ENCODE results near the gene CDH11. TPM values are rescaled to one million over a fixed set of nuclear protein-coding genes. Genes with fewer than 3 reads are reported as not detected.

The CDH11 gene
- total and polyA plus RNA-seq, 2 of the 4 experiments (the other 2 are of a cell fraction): 266 to 601 TPM

DNA sequence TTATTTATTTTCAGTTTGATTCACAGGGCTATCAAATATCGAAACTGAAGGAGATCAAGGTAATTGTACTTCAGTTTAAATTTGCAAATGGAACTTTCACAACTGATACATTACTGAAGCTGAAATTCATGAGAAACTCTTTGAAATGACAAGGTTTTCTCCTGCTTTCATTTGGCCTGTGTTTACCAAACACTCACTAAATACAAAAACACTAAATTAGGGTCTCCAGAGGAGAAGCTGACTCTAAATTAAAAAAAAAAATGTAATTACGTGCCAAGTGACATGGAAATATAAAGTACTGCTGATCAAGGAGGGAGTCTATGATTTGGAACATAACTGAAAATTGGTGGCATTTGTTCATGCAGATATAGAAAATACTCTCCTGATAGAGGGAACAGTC, 205.8 kb downstream of the CDH11 start:
- peaks cover 2% of the 10 kb centered on the region; the same call in 1 of the 2 replicates for H3K4me1 ChIP-seq (ENCODE audit: control insufficient read depth, insufficient read depth, low read length)

More for the DNA sequence above, 205.8 kb downstream of the CDH11 start:
- Histone ChIP-seq H3K36me3 (ENCODE audit: control insufficient read depth, insufficient read depth, low read length) (no peaks in the 10 kb centered on the region), H2BK120ac (ENCODE audit: low read depth, low read length) (no peak overlapping the region), H3K27ac (ENCODE audit: insufficient read depth, low read length) (no peak overlapping the region), H3K27me3 (ENCODE audit: control insufficient read depth, insufficient read depth, low read length) (no peaks in the 10 kb centered on the region), H4K20me1 (ENCODE audit: insufficient read depth, low read length) (no peaks in the 10 kb centered on the region), H2AK5ac (ENCODE audit: low read depth, low read length) (no peak overlapping the region), H3K79me1 (ENCODE audit: low read depth in 1 of 2, low read length in 2 of 2) (no peaks in the 10 kb centered on the region), H4K91ac (ENCODE audit: insufficient read depth, low read depth, low read length) (no peak overlapping the region), H3K4ac (ENCODE audit: low read depth, low read length) (no peak overlapping the region), H2AK9ac (replicated peaks; ENCODE audit: low read depth, low read length, poor library complexity) (no peak overlapping the region), H3K14ac (replicated peaks; ENCODE audit: low read depth, low read length) (no peak overlapping the region), H3K18ac (ENCODE audit: low read depth, low read length) (no peak overlapping the region), H2BK5ac (ENCODE audit: low read depth, low read length, poor library complexity, severe bottlenecking) (no peak overlapping the region), H3K9me3 (ENCODE audit: control insufficient read depth, insufficient read depth, low read length) (no peaks in the 10 kb centered on the region), H4K8ac (ENCODE audit: low read depth in 2 of 2, low read length in 2 of 2) (no peak overlapping the region), H4K5ac (ENCODE audit: low read depth, low read length) (no peak overlapping the region), H3K4me2 (ENCODE audit: low read depth, low read length) (no peak overlapping the region), H3K9me1 (ENCODE audit: insufficient read depth, low read length) (no peaks in the 10 kb centered on the region), H3K23ac (ENCODE audit: low read depth, low read length) (no peak overlapping the region), H2BK20ac (ENCODE audit: low read depth, low read length) (no peak overlapping the region), H2BK15ac (ENCODE audit: low read depth, low read length) (no peak overlapping the region), H3K56ac (ENCODE audit: extremely low read depth, insufficient read depth, low read length) (no peak overlapping the region), H3K9ac (ENCODE audit: low read depth, low read length) (no peak overlapping the region), H3K4me3 (ENCODE audit: insufficient read depth, low read depth, low read length) (no peak overlapping the region), H2AFZ (replicated peaks; ENCODE audit: low read length, poor library complexity) (no peak overlapping the region)
- BruUV-seq (replicated peaks): no TSS peak
- TF ChIP-seq NFE2L2 (IDR thresholded peaks at IDR 0.05; ENCODE audit: low read depth, low read length) (no peak), CHD1 (IDR thresholded peaks at IDR 0.05; ENCODE audit: low read depth, low read length) (no peak), MAFK (IDR thresholded peaks at IDR 0.05; ENCODE audit: low read depth, low read length) (no peak), BHLHE40 (IDR thresholded peaks at IDR 0.05; ENCODE audit: low read depth, low read length) (no peak), POLR2A (IDR thresholded peaks at IDR 0.05; ENCODE audit: low read depth, low read length) (no peak), SMC3 (IDR thresholded peaks at IDR 0.05; ENCODE audit: low read depth, low read length) (no peak)
- TF ChIP-seq, protein P1, sequence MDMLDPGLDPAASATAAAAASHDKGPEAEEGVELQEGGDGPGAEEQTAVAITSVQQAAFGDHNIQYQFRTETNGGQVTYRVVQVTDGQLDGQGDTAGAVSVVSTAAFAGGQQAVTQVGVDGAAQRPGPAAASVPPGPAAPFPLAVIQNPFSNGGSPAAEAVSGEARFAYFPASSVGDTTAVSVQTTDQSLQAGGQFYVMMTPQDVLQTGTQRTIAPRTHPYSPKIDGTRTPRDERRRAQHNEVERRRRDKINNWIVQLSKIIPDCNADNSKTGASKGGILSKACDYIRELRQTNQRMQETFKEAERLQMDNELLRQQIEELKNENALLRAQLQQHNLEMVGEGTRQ (IDR thresholded peaks at IDR 0.05; ENCODE audit: low read depth, low read length): no peak
- intact Hi-C loops (cut with micrococcal nuclease) (no loop called here), in situ Hi-C loops (cut with MboI; ENCODE audit: low sequenced_read_pairs) (no loop called here), dilution Hi-C loops (cut with HindIII; ENCODE audit: low sequenced_read_pairs, unreplicated experiment) (no loop called here)
- CTCF ChIA-PET: no interaction called here
- no CpG with 5 or more reads among the region's 2 CpGs for WGBS, 2 experiments (ENCODE audit: extremely low coverage in 2 of 2, insufficient read length in 1 of 2)
- DNase-seq (no peak), ATAC-seq (ENCODE audit: low read depth) (no peak)
- POLR2A ChIA-PET (ENCODE audit: unreplicated experiment): no interaction called here
